ENCODE data around the gene PPIL4.

Gene PPIL4, protein sequence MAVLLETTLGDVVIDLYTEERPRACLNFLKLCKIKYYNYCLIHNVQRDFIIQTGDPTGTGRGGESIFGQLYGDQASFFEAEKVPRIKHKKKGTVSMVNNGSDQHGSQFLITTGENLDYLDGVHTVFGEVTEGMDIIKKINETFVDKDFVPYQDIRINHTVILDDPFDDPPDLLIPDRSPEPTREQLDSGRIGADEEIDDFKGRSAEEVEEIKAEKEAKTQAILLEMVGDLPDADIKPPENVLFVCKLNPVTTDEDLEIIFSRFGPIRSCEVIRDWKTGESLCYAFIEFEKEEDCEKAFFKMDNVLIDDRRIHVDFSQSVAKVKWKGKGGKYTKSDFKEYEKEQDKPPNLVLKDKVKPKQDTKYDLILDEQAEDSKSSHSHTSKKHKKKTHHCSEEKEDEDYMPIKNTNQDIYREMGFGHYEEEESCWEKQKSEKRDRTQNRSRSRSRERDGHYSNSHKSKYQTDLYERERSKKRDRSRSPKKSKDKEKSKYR

DNA sequence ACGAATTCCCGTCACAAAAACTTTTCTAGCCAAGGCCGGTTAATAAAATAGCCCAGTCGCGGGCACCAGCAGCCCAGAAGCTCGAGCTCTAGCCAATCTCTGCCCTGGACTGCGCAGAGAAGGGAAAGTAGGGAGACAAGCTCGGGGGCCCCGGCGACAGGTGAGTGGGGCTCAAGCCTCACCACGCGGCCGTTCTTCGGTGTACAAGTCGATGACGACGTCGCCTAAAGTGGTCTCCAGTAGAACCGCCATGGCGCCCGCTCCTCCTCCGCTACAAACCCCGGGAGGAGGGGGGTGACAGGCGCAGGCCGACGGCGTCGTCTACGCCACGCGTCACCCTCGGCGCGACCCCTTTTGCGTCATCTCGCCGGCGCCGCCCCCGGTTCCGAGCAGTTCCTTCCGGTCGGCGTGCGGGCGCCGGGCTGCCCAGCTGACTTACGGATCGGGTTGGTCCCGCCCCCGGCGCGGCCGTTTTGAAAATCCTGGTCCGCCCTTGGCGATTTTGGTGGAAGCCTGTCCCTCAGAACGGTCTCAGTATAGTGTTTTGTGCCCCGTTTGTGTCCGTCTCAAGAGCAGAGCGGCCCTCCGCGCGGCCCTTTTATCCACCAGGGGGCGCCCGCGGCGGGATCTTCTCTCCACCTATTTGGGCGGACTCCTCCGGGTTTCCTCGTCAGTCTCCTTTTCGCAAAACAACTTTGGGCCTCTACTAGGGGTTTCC is at the start of gene PPIL4:
PPIL4 (minus strand) TSS at position 290 of the 718 bp plus-strand sequence; CDS start at position 252, 38 bp downstream.
- peak within 1 kb of the TSS; percentile 82 for H3K27ac ChIP-seq
- TF ChIP-seq, protein P1, sequence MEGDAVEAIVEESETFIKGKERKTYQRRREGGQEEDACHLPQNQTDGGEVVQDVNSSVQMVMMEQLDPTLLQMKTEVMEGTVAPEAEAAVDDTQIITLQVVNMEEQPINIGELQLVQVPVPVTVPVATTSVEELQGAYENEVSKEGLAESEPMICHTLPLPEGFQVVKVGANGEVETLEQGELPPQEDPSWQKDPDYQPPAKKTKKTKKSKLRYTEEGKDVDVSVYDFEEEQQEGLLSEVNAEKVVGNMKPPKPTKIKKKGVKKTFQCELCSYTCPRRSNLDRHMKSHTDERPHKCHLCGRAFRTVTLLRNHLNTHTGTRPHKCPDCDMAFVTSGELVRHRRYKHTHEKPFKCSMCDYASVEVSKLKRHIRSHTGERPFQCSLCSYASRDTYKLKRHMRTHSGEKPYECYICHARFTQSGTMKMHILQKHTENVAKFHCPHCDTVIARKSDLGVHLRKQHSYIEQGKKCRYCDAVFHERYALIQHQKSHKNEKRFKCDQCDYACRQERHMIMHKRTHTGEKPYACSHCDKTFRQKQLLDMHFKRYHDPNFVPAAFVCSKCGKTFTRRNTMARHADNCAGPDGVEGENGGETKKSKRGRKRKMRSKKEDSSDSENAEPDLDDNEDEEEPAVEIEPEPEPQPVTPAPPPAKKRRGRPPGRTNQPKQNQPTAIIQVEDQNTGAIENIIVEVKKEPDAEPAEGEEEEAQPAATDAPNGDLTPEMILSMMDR (conservative IDR thresholded peaks at IDR 0.05): peak; percentile 91
- TF ChIP-seq ZFX (IDR thresholded peaks at IDR 0.05): no peak

DNA sequence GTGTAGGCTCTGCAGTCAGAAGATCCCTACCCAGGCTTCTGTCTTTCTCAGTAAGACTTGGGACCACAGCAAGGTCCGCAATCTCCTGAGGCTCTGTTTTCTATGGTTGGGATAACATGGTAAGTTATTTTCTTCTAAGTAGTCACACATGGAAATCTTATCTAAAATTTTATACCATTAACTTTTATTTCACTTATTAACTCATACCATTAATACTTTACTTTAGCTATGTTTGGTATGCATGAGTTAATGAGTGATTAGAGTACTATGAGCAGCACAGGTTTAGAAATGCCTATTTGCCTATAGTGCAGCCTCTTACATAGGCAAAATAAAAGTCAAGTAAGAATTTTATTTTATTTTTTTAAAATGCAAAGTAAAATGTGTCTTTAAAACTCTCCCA is 47.6 kb upstream of the PPIL4 start:
- no peak for TF ChIP-seq ZFX (IDR thresholded peaks at IDR 0.05)
- TF ChIP-seq, protein P1 (conservative IDR thresholded peaks at IDR 0.05): no peak
- H3K27ac ChIP-seq: no peak overlapping the region

DNA sequence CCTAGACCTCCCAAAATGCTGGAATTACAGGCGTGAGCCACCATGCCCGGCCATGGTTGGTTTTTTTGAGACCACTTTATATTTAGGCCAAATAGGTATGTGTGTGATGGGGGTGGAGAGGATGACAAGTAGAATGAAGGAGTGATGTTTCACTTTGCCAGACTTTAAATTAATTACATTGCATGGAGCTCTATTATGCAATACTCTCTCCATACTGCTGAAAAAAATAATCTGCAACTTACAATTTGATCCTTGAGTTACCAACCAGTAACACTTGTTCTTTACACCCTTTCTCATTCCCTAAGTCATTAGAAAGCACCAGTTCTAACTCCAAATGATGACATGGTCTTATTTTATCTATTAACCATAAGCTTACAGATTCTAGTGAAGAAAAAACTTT is 47.1 kb upstream of the PPIL4 start:
- no peak overlapping the region for H3K27ac ChIP-seq
- no peak for TF ChIP-seq ZFX (IDR thresholded peaks at IDR 0.05)
- TF ChIP-seq, protein P1 (conservative IDR thresholded peaks at IDR 0.05): no peak

DNA sequence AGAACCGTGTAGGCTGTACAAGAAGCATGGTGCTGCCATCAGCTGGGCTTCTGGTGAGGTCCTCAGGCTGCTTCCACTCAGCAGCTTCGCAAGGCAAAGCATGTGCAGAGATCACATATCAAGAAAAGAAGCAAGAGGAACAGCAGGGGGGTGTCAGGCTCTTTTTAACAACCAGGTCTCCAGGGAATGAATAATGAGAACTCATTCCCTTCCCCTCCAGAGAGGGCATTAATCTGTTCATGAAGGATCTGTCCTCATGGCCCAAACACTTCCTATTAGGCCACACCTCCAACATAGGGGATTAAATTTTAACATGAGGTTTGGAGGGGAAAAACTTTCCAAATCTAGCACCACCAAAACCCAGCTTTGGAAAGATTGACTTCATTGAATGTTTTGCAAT is 40.3 kb upstream of the PPIL4 start:
- no peak overlapping the region for H3K27ac ChIP-seq
- TF ChIP-seq, protein P1 (conservative IDR thresholded peaks at IDR 0.05): no peak
- no peak for TF ChIP-seq ZFX (IDR thresholded peaks at IDR 0.05)

DNA sequence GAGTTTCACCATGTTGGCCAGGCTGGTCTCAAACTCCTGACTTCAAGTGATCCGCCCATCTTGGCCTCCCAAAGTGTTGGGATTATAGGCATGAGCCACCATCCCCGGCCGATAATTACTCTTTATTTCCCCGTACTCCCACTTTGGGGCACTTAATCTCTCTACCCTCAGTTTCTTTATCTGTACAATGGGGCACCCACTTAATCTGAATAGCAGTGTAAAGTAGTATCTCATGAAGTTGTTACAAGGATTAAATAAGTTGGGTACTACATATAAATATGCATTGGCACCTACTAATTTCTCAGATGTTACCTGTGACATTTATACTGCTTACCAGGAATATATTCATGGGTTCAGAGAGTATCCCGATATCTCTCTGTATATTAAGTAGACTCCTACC is 35.5 kb upstream of the PPIL4 start:
- H3K27ac ChIP-seq: no peak overlapping the region
- TF ChIP-seq ZFX (IDR thresholded peaks at IDR 0.05): no peak
- TF ChIP-seq, protein P1 (conservative IDR thresholded peaks at IDR 0.05): no peak

DNA sequence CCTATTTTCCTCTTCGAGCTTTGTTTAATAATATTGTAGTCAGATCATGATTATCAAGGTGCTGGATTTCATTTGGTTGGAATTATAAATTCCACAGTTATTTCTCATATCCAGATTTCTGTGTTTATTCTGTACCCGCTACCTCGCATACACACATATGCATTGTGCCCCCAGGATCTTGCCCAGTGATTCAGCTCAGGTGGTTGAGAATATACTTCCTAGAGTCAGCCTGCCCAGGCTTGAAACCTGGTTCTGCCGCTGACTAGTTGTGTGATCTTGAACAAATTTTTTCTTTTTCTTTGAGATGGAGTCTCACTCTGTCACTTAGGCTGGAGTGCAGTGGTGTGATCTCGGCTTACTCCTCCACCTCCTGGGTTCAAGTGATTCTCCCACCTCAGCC is 35.0 kb upstream of the PPIL4 start:
- TF ChIP-seq ZFX (IDR thresholded peaks at IDR 0.05): no peak
- TF ChIP-seq, protein P1 (conservative IDR thresholded peaks at IDR 0.05): no peak

More for the DNA sequence above, 35.0 kb upstream of the PPIL4 start:
- H3K27ac ChIP-seq: no peak overlapping the region

All from C4-2B (cell line).